GM19025 (cell line): ENCODE measurements around the gene PI4K2A.
"Not testable (repeated sequence)": the region's sequence is repeated elsewhere in the genome, so short reads cannot be mapped to it uniquely, and the experiment has no call there.

Experiments used
- ATAC-seq: cut with Tn5 transposase; IDR thresholded peaks from one replicate; pipeline ENCODE4 v1.9.1; 2021; ENCODE audit warnings: mild to moderate bottlenecking, low read depth, moderate library complexity; ENCODE audit not compliant: unreplicated experiment

PI4K2A gene

GRCh38 chr10:97629289-97629688 is 11.2 kb upstream of the PI4K2A start:
- no peak for ATAC-seq

GRCh38 chr10:97631098-97631497 is 9.4 kb upstream of the PI4K2A start:
- no peak for ATAC-seq

GRCh38 chr10:97632949-97633884 is 7.3 kb upstream of the PI4K2A start, which contains the start of gene MORN4:
MORN4 (minus strand) TSS chr10:97633500; CDS start chr10:97619653, 13,847 bp downstream.
- peak; percentile 99 for ATAC-seq

- no peak for ATAC-seq
Measured at GRCh38 chr10:97633921-97634320, 6.5 kb upstream of the PI4K2A start.

DNA sequence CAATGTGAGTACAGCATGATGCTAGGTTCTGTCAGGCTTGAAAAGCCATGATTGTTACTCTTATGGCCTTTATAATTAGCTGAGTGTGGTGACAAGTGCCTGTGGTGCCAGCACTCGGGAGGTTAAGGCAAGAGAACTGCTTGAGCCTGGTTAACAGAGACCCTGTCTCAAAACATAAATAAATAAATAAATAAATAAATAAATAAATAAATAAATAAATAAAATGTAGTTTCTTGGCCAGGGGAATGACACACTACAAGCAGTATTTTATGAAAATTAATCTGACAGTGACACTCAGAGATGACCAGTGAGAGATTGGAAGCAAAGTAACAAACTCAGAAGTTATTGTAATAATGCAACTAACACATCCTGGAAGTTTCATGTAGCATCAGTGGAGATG is 4.9 kb upstream of the PI4K2A start:
- no peak for ATAC-seq

GRCh38 chr10:97639090-97639489 is 1.4 kb upstream of the PI4K2A start:
- ATAC-seq, result not testable (repeated sequence)

DNA sequence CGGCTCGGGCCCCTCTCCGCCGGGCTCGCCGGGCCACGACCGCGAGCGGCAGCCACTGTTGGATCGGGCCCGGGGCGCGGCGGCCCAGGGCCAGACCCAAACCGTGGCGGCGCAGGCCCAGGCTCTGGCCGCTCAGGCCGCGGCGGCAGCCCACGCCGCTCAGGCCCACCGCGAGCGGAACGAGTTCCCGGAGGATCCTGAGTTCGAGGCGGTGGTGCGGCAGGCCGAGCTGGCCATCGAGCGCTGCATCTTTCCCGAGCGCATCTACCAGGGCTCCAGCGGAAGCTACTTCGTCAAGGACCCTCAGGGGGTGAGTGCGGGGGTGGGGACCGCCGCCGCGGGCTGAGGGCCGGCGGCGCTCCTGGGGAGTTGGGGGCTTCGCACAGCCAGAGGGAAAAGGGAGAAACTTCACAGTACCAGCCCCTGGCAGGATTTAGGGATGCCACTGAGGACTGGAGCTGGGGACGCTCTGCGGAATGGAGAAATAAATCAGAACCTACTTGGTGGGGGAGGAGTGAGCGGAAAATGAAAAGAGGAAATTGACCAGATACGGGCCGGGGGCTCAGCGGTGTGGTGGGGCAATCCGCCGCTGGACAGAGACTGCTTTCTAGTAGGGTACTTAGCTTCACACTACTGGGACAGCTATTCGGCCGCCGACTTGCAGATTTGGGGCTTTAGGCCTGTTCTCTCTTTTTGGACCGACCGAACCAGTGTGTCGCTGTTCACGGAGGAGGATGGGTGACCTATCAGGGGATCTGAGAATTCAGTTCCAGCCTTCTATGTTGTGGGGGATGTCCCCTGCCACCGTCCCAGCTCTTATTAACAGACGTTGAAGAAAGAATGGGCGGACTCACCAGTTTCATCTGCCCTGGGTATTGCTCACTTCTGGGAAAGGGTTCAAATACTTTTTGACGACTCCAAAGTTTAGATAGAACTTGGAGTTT is 669 bp downstream of the PI4K2A start:
- ATAC-seq, result peak; percentile 21

GRCh38 chr10:97642471-97643159 is 2.1 kb downstream of the PI4K2A start:
- not testable (repeated sequence) for ATAC-seq

- ATAC-seq, result no peak
Measured at GRCh38 chr10:97643441-97643985, 3.0 kb downstream of the PI4K2A start.

- ATAC-seq, result no peak
Measured at GRCh38 chr10:97644936-97645335, 4.5 kb downstream of the PI4K2A start.

GRCh38 chr10:97647556-97647955 is 7.1 kb downstream of the PI4K2A start:
- ATAC-seq, result no peak

DNA sequence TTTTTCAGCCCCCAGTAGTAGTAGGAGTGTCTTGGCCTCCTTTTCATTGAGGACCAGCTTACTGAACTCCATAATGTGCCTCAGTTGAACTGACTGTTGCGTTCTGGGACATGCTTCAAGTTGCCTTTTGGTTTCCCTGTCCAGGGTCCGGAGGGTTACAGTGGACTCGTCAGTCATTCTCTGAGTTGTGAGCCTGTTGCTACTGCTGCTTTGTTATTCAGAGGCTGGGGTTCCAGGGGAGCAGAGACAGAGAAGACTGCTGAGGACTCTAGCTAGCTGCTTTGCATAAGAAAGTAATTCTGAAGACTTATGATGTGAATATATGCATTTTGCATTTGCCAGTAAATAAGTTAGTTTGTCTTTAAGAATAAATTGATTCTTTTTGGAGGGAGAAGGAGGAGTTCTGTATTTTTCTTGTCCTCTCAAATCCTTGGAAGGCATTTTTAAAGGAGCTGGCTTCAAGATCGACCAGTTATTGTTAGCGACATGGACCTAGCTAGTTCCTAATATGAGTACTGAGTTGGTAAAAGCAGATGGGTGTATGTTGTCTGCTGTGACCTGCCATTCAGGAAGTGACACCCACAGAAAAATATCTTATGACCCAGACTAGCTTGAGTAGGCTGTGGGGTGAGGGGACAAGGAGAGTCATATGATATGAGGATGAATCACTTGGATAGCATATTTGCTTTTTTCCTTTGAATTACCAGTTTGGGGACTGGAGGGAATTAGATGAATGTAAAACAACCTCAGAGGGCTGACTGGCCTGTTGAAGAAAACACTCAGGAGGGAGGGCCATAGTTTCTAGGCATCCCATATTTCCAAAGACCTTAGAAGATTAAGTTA is 8.3 kb downstream of the PI4K2A start:
- peak; percentile 93 for ATAC-seq

- not testable (repeated sequence) for ATAC-seq
Measured at GRCh38 chr10:97649405-97649750, 8.9 kb downstream of the PI4K2A start.

DNA sequence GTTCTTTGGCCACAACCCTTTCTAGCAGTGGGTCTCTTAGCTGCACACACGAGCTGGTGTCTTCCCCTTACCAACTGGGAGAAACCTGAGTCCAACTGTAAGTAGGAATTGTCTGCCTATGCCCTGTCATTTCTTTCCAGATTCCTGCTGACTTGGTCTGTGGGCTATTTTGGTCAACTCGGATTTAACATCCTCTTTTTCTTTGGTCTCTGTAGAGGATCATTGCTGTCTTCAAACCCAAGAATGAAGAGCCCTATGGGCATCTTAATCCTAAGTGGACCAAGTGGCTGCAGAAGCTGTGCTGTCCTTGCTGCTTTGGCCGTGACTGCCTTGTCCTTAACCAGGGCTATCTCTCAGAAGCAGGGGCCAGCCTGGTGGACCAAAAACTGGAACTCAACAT is 10.3 kb downstream of the PI4K2A start:
- no peak for ATAC-seq

- no peak for ATAC-seq
Measured at GRCh38 chr10:97651773-97652172, 11.3 kb downstream of the PI4K2A start.

DNA sequence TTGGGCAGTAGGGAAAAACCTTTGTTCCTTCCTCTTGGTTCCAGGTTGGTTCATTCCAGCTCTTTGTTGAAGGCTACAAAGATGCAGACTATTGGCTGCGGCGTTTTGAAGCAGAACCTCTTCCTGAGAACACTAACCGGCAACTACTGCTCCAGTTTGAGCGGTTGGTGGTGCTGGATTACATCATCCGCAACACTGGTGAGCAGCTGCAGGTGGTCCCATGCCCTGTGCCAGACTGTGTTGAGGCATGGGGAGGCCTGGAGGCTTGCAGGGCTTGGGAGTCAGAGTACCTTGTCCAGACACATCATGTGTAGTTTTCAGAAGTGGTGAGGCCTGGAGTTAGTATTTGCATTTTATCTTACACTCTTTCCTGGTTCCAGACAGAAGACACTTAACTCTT is 16.3 kb downstream of the PI4K2A start:
- ATAC-seq, result no peak

DNA sequence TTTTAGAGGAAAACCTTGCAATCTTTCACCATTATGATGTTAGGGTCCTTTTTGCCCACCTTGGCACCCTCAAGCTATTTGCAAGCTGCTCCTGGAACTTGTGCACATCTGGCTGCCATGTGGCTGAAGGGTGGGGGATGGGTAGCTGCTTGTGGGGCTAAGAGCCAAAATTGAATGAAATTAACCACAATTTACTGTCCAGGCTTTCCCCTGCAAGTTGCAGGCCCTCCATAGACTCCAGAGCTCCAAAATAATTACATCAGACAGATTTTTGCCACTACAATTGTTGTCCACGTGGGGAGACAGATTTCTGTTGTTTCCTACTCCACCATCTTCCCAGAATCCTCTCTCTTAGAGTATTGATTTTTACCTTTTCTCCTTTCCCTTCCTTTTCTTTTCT is 19.1 kb downstream of the PI4K2A start:
- ATAC-seq, result no peak

DNA sequence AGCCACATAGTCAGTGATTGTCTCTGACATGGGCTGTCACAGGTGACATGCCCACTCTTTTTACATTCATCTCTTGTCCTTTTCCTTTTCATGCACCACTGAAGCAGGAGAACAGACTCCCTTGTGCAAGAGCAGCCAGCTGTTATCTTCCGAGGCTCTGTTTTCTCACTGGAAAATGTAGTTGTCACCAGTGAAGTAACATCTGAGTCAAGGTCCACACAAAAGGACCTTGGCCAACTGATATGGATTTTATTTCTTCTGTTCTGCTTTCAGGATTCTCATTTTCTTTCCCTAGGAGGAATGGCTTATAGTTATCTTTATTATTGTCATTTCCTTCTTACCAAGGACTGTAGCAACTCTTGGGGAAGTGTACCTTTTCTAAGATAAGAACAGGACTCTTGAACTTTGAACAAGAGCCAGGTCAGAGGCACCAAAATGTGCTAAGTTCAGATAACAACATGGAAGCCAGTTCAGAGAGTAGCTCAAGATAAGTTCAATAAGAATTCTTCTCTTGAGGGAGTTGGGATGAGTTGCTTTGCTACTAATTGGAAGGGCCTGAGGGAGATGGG is 23.9 kb downstream of the PI4K2A start:
- no peak for ATAC-seq

DNA sequence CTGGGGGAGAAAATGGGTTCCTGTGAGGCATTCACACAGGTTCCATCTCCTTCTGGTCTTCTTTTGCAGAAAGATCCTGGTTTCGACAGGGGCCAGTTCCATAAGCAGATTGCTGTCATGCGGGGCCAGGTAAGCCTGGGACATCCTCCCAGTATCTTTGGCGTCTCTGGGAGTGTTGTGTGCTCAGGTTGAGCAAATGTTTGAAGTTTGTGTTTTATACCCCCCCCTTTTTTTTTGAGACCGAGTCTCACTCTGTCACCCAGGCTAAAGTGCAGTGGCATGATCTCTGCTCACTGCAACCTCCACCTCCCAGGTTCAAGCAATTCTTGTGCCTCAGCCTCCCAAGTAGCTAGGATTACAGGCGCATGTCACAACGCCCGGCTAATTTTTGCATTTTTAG is 26.5 kb downstream of the PI4K2A start:
- ATAC-seq, result no peak
